ENCODE data around the gene TWIST2. TPM values are rescaled to one million over a fixed set of nuclear protein-coding genes. Genes with fewer than 3 reads are reported as not detected.

The TWIST2 gene
- total and polyA plus RNA-seq, 10 of the 15 experiments (the other 5 are each of a cell fraction or from before 2014, with no cell fraction given): not detected

GRCh38 chr2:238863749-238864206 is 15.9 kb downstream of the TWIST2 start:
- SMC1A ChIA-PET (ENCODE audit: uncharacterized antibody, unreplicated experiment): no interaction called here
- Histone ChIP-seq H3K27me3 (replicated peaks in 1 of 2; ENCODE audit: control insufficient read depth in 2 of 2, insufficient read depth in 2 of 2, low read length in 1 of 2) (no peaks in the 10 kb centered on the region), H4K20me1 (ENCODE audit: control insufficient read depth, insufficient read depth) (no peaks in the 10 kb centered on the region), H3K27ac (ENCODE audit: control insufficient read depth, insufficient read depth) (no peak overlapping the region), H3K36me3 (ENCODE audit: control insufficient read depth in 2 of 2, insufficient read depth in 2 of 2, low read length in 1 of 2) (no peaks in the 10 kb centered on the region), H3K4me2 (ENCODE audit: control insufficient read depth, insufficient read depth) (no peak overlapping the region), H3K4me1 (ENCODE audit: control insufficient read depth, insufficient read depth, low read length) (no peaks in the 10 kb centered on the region), H3K9me3 (replicated peaks; ENCODE audit: control insufficient read depth, insufficient read depth, low read length) (no peaks in the 10 kb centered on the region), H2AFZ (ENCODE audit: control insufficient read depth, low read depth, low read length) (no peak overlapping the region), H3K4me3 (no peak overlapping the region), H3K79me2 (ENCODE audit: control insufficient read depth, insufficient read depth, low read length) (no peaks in the 10 kb centered on the region), H3K9ac (ENCODE audit: control insufficient read depth, insufficient read depth, low read length) (no peak overlapping the region)
- RAD21 ChIA-PET (ENCODE audit: unreplicated experiment): no interaction called here
- DNase-seq (ENCODE audit: low read depth, low spot score) (no peak), FAIRE-seq (no peak), ATAC-seq (no peak)
- POLR2A ChIA-PET: no interaction called here
- BruUV-seq (replicated peaks): no TSS peak
- intact Hi-C loops (cut with micrococcal nuclease; ENCODE audit: unreplicated experiment): no loop called here
- WGBS (ENCODE audit: insufficient coverage, insufficient replicate concordance, low lambda C conversion rate, missing lambda C conversion rate): 18% methylated on average over 9 of the region's 9 CpGs
- CTCF ChIA-PET: no interaction called here
- in situ Hi-C loops (cut with MboI): no loop called here
- TF ChIP-seq NBN (IDR thresholded peaks at IDR 0.05) (no peak), RFX5 (IDR thresholded peaks at IDR 0.05; ENCODE audit: low read depth, low read length) (no peak), POLR2A (IDR thresholded peaks at IDR 0.05; ENCODE audit: low read depth, low read length) (no peak), BCL11A (IDR thresholded peaks at IDR 0.05; ENCODE audit: low read depth, low read length) (no peak), ZNF217 (IDR thresholded peaks at IDR 0.05) (no peak), RELA (IDR thresholded peaks at IDR 0.05; ENCODE audit: borderline replicate concordance, partially characterized antibody) (no peak), ZNF592 (IDR thresholded peaks at IDR 0.05) (no peak), RBBP5 (conservative IDR thresholded peaks at IDR 0.05) (no peak), CREM (IDR thresholded peaks at IDR 0.05; ENCODE audit: low read depth) (no peak), TCF7 (IDR thresholded peaks at IDR 0.05; ENCODE audit: borderline replicate concordance) (no peak), E2F8 (IDR thresholded peaks at IDR 0.05; ENCODE audit: low read depth, partially characterized antibody) (no peak), NKRF (conservative IDR thresholded peaks at IDR 0.05) (no peak), ATF7 (IDR thresholded peaks at IDR 0.05; ENCODE audit: low read depth) (no peak), TCF3 (IDR thresholded peaks at IDR 0.05; ENCODE audit: borderline replicate concordance, insufficient read depth, low read depth, low read length) (no peak), NFXL1 (IDR thresholded peaks at IDR 0.05; ENCODE audit: borderline replicate concordance) (no peak), KDM1A (IDR thresholded peaks at IDR 0.05; ENCODE audit: borderline replicate concordance) (no peak)
- TF ChIP-seq, protein P1, sequence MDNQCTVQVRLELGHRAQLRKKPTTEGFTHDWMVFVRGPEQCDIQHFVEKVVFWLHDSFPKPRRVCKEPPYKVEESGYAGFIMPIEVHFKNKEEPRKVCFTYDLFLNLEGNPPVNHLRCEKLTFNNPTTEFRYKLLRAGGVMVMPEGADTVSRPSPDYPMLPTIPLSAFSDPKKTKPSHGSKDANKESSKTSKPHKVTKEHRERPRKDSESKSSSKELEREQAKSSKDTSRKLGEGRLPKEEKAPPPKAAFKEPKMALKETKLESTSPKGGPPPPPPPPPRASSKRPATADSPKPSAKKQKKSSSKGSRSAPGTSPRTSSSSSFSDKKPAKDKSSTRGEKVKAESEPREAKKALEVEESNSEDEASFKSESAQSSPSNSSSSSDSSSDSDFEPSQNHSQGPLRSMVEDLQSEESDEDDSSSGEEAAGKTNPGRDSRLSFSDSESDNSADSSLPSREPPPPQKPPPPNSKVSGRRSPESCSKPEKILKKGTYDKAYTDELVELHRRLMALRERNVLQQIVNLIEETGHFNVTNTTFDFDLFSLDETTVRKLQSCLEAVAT (IDR thresholded peaks at IDR 0.05): no peak
